Adrenal gland (tissue), 12 donors: ENCODE measurements around the gene NUMA1. TPM values are rescaled to one million over a fixed set of nuclear protein-coding genes. Genes with fewer than 3 reads are reported as not detected.

Source experiments
- DNase-seq, 7 donors: peaks; one replicate each; pipeline ENCODE4 v3.0.0-alpha.2; 2019 to 2020
- H3K27ac ChIP-seq, 5 donors: fragments of 200-600 bp; sonication (generic) in 4 of 5; 1 replicate in 3 of 5; 2 replicates in 2 of 5; pipeline versions ENCODE4 v1.5.1 to v1.8.0; 2016 to 2020; ENCODE audit warnings: mild to moderate bottlenecking in 1 of 5
- H3K27me3 ChIP-seq: fragments of 200-600 bp; 2 replicates; pipeline ENCODE4 v1.8.0; 2021
- H3K36me3 ChIP-seq, 2 donors: fragments of 200-600 bp; replicated peaks in 1 of 2; 1 replicate in 1 of 2; 2 replicates in 1 of 2; pipeline versions ENCODE4 v1.5.1 to v1.8.0; 2018 to 2022
- H3K4me1 ChIP-seq, 2 donors: fragments of 200-600 bp; replicated peaks in 1 of 2; 1 replicate in 1 of 2; 2 replicates in 1 of 2; pipeline versions ENCODE4 v1.5.1 to v1.8.0; 2018 to 2021
- H3K4me3 ChIP-seq, 4 donors: fragments of 200-600 bp; sonication (generic) in 3 of 4; one replicate each; pipeline ENCODE4 v1.5.1; 2016 to 2018
- H3K9me3 ChIP-seq, 3 donors: fragments of 200-600 bp; sonication (generic) in 1 of 3; replicated peaks in 1 of 3; 1 replicate in 2 of 3; 2 replicates in 1 of 3; pipeline versions ENCODE4 v1.5.1 to v1.8.0; 2016 to 2021
- CTCF ChIP-seq, 6 experiments: fragments of 450-650 bp in 4 of 6; fragments of 200-600 bp in 2 of 6; sonication (generic) in 1 of 6; IDR thresholded peaks; 1 replicate in 5 of 6; 2 replicates in 1 of 6; pipeline versions ENCODE4 v1.5.1 to v1.8.0; 2016 to 2021; ENCODE audit warnings: antibody characterized with exemption in 6 of 6, mild to moderate bottlenecking in 2 of 6, moderate library complexity in 1 of 6
- POLR2A ChIP-seq, 2 donors: fragments of 450-650 bp; IDR thresholded peaks; one replicate each; pipeline ENCODE4 v1.6.1; 2017; ENCODE audit warnings: antibody characterized with exemption in 2 of 2, mild to moderate bottlenecking in 2 of 2, moderate library complexity in 1 of 2
- WGBS, 4 donors: extraction: QIAGEN DNeasy Blood & Tissue Kit in 2 of 4; methylation state at CpG; one replicate each; pipeline versions ENCODE4 v1.1.5 to v1.1.7; 2013 to 2017; 5-methylcytosine and 5-hydroxymethylcytosine counted together
- intact Hi-C, 2 donors: fragments of 100-400 bp; cut with DNase I; formaldehyde crosslinking; loops; one replicate each; pipeline versions ENCODE4 v1.14.1 to v1.15.0; 2022 to 2023
- polyA plus RNA-seq, 3 donors: library from polyadenylated mRNA; stranded (reverse); fragments of 200-250 nt in 2 of 3; fragments of 350-450 nt in 1 of 3; fragmentation: Illumina TruSeq in 1 of 3; extraction: RNeasy Lipid Tissue Mini Kit (QIAGEN cat#74804) in 1 of 3; gene quantifications; one replicate each; pipeline ENCODE4 v1.2.3, GENCODE V29; 2013 to 2014
- total RNA-seq, 9 donors: library from RNA; depleted of rRNA in 4 of 9; stranded (reverse); fragments of >200 nt in 4 of 9; fragments of 120-200 nt in 1 of 9; fragmentation: NEBNext Ultra II Directional in 1 of 9; extraction: Animal tissue kit (Norgen Biotek cat#: 25700) in 1 of 9; gene quantifications; one replicate each; pipeline versions ENCODE4 v1.1.0 to v1.2.4, GENCODE V29; 2013 to 2023
- donor health status: healthy with polysubstance abuse.
- donor health status: Bipolar disorder and iron deficiency.
- donor health status: DM: yes; HTN: yes; CAD: no.
- donor health status: DM: no; HTN: no; CAD: no.
- donor health status: DM: no; HTN: no; CAD: no.
- donor health status: DM: yes; HTN: yes; CAD: no.

NUMA1 gene
- total and polyA plus RNA-seq, 12 donors: 86.7 to 677 (median 274) TPM

GRCh38 chr11:71976551-71976950 lies 103.8 kb downstream of the NUMA1 start:
- WGBS, 4 donors: 88 to 94% (median 92%) methylated on average over 5 of the region's 5 CpGs

GRCh38 chr11:71971680-71972079 lies 108.7 kb downstream of the NUMA1 start:
- H3K27ac ChIP-seq: no peak overlapping the region
- H3K4me3 ChIP-seq: no peak overlapping the region
- intact Hi-C loops: no loop called here
- 91 to 100% (median 98%) methylated on average over 2 of the region's 2 CpGs for WGBS, 4 donors
- H3K27me3 ChIP-seq: no peaks in the 10 kb centered on the region
- peaks cover 0 to 12% of the 10 kb centered on the region in 2 donors for H3K36me3 ChIP-seq
- H3K4me1 ChIP-seq: no peaks in the 10 kb centered on the region
- no peak for TF ChIP-seq POLR2A (IDR thresholded peaks at IDR 0.05)
- TF ChIP-seq CTCF (IDR thresholded peaks at IDR 0.05): no peak
- H3K9me3 ChIP-seq: no peaks in the 10 kb centered on the region
- DNase-seq: no peak

More at GRCh38 chr11:71976551-71976950, 103.8 kb downstream of the NUMA1 start:
- H3K27me3 ChIP-seq: no peaks in the 10 kb centered on the region
- H3K27ac ChIP-seq: no peak overlapping the region
- no peak overlapping the region for H3K4me3 ChIP-seq
- DNase-seq: no peak
- intact Hi-C loops: no loop called here
- H3K36me3 ChIP-seq: no peaks in the 10 kb centered on the region
- H3K4me1 ChIP-seq: peaks cover 0 to 9% of the 10 kb centered on the region in 2 donors
- TF ChIP-seq CTCF (IDR thresholded peaks at IDR 0.05) (no peak), POLR2A (IDR thresholded peaks at IDR 0.05) (no peak)
- H3K9me3 ChIP-seq: no peaks in the 10 kb centered on the region

- WGBS, 4 donors: 91 to 97% (median 95%) methylated on average over 4 of the region's 4 CpGs
- H3K27me3 ChIP-seq: no peaks in the 10 kb centered on the region
- peaks cover 0 to 13% of the 10 kb centered on the region in 2 donors for H3K4me1 ChIP-seq
- no peak overlapping the region for H3K4me3 ChIP-seq
- DNase-seq: no peak
- H3K9me3 ChIP-seq: no peaks in the 10 kb centered on the region
- H3K36me3 ChIP-seq: peaks cover 0 to 1% of the 10 kb centered on the region in 2 donors
- no peak for TF ChIP-seq CTCF (IDR thresholded peaks at IDR 0.05)
- no peak for TF ChIP-seq POLR2A (IDR thresholded peaks at IDR 0.05)
- intact Hi-C loops: no loop called here
- H3K27ac ChIP-seq: no peak overlapping the region
Observed at GRCh38 chr11:71964641-71965040, 115.7 kb downstream of the NUMA1 start.

- intact Hi-C loops: no loop called here
- H3K4me3 ChIP-seq: no peak overlapping the region
- 89 to 95% (median 92%) methylated on average over 8 of the region's 8 CpGs for WGBS, 4 donors
- H3K9me3 ChIP-seq: no peaks in the 10 kb centered on the region
- H3K27ac ChIP-seq: peak overlapping the region in 2 of 5 donors; percentile 25 to 67
- no peak for DNase-seq
- no peaks in the 10 kb centered on the region for H3K36me3 ChIP-seq
- H3K4me1 ChIP-seq: peaks cover 0 to 13% of the 10 kb centered on the region in 2 donors
- no peak for TF ChIP-seq POLR2A (IDR thresholded peaks at IDR 0.05)
- no peak for TF ChIP-seq CTCF (IDR thresholded peaks at IDR 0.05)
- no peaks in the 10 kb centered on the region for H3K27me3 ChIP-seq
Observed at GRCh38 chr11:71963468-71963867, 116.9 kb downstream of the NUMA1 start.
